CD4-positive, alpha-beta T cell treated with Interleukin-6 for 4 hours (primary cell): ENCODE measurements around the gene PMM2.
A peak's percentile ranks its signal among the peaks of the same experiment; 100 is the strongest.
"Not testable (repeated sequence)": the region's sequence is repeated elsewhere in the genome, so short reads cannot be mapped to it uniquely, and the experiment has no call there.

ENCODE experiments used
- DNase-seq: peaks from one replicate; pipeline ENCODE4 v3.0.0-alpha.2; 2020; ENCODE audit warnings: mixed read lengths

PMM2 gene

GRCh38 chr16:8797364-8798173 lies at the start of gene PMM2, which contains the start of gene TMEM186:
Gene PMM2 (plus strand): TSS chr16:8797839. CDS start chr16:8797883, 44 bp downstream.
Gene TMEM186 (minus strand): TSS chr16:8797639. CDS start chr16:8797614, 25 bp downstream.
- DNase-seq, result peak; percentile 95

GRCh38 chr16:8748944-8749343 lies 48.7 kb upstream of the PMM2 start:
- DNase-seq, result not testable (repeated sequence)

DNA sequence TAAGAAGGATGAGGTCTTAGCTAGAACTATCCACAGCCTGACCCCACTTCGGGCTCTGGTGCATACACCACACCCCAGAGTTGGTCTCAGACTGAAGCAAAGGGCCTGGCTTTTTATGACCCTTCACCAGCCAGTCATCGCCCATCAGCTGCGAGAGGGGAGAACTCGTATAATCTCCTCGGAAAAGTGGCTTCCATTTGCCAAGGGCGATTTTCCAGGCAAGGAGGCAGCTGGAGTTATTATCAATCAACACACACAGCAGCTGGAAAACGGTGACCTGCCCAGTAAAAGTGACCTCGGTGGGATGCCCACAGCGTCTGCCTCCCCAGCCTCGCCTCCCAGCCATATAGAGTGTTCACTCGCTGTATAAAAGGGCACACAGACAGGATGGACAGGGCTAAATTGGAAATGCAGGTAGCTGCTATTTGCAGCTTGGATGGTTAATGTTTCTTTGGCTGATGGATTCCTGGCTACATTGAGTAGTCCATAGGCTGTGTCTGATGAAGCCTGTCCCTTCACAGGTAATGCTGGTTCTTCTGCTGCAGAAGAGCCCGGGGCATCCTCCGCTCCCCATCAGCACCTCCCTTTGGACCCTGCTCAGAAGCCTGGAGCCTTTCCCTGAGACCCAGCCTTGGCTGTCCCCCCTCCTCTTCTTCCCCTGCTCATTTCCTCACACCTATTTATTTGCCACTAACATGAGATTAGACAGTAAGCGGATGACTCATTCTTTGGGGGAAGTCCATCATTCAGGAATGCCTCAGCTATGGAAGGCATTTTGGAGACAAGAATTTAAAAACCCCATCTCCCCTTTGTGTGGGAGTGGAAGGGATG lies 45.9 kb upstream of the PMM2 start:
- no peak for DNase-seq

- no peak for DNase-seq
Observed at GRCh38 chr16:8752706-8753105, 44.9 kb upstream of the PMM2 start.

DNA sequence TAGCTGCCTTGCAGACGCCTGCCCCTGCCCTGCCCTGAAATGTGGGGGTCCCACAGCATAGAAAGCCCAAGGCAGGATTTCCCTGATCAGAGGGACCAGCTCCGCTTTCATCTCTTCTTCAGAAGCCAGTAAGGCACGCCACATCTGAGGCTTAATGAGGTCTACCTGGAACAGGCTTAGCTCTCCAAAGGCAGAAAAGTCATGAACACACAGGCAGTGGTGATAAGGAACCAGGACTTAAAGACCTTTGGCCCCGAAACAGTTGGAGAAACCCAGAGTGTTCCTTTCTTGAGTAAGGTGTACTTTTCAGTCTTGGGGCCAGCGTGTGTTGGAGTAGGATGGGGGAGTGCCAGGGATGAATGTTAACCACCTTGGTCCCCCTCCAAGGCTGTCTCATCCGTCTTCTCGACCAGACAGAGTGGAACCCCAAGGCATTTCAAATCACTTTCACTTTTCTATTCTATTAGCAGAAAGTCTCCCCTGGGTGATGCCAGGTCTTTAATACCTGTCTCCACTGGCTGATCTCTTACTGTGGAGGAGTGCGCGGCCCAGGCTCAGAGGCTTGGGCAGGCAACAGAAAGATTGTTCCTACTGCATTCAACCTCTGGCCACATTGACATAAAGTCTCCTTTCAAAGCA lies 44.1 kb upstream of the PMM2 start:
- DNase-seq, result no peak

DNA sequence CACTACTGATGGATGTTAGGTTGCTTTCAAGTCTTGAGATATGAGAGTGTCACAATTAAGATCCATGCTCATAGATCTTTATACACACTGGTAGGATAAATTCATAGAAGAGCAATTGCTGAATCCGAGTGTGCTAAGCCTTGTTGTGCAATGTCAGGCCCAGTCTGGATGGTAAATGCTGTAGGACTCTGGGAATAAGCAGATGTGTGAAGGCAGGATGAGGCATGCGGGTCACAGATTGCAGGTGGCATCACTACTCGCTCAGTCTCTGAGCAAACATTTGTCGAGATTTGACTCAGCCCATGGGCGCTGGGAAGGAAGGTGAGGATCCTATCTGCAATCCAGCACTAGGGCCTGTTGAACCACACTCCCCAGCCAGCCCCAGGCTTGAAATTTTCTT lies 40.9 kb upstream of the PMM2 start:
- DNase-seq, result no peak

DNA sequence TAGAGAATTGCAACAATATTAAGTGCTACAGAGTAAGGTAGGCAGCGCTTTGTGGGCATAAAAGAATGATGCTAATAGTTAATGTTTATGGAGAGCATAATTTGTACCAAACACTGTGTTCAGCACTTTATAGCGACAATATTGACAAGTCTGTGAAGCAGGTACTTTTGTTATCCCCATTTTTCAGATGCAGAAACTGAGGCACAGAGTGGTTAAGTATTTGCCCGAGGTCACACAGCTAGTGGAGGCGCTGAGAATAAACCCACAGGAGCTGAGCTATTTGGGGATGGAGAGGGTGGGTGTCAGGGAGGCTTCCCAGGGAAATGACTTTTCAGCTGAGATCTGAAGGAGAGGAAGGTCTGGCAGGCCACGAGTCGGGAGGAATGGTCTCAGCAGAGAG lies 39.6 kb upstream of the PMM2 start:
- DNase-seq, result no peak

DNA sequence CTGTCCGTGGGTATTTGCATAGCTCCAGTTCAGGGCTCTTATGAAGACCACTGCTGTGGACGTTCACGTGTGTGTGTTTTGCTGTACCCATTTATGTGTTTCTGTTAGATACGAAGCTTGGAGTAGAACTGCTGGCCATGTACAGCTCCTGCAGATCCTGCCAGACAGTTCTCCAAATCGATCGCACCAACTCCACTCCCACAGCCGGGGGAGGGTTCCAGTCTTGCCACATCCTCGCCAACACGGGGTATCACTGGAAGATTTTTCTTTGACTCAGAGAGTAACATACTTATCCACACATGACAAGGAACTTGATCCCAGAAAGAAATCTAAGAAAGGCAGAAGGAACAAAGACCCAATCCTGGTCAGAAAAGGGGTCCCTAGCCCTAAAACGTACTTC lies 37.6 kb upstream of the PMM2 start:
- DNase-seq, result no peak

DNA sequence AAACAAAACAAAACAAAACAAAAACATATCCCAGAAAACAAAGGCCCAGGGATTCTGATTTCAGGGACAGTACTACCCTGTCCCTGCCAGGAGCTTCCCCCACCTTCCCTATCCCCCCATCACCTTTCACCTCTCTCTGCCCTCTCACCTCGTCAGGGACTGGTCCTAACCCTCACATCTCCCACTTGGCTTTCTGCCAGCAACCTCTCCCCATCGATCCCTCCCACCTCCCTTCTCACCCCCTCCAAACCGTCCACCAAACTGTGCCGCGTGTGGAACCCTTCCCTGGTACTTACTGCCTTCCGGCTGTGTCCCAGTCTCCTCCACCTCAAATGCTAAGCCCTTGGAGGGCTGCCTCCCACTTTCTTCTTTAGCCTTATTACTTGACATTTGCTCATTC lies 36.6 kb upstream of the PMM2 start:
- no peak for DNase-seq

GRCh38 chr16:8762254-8762653 lies 35.4 kb upstream of the PMM2 start:
- no peak for DNase-seq

- no peak for DNase-seq
Observed at GRCh38 chr16:8763083-8763482, 34.6 kb upstream of the PMM2 start.

- DNase-seq, result no peak
Observed at GRCh38 chr16:8763899-8764298, 33.7 kb upstream of the PMM2 start.

DNA sequence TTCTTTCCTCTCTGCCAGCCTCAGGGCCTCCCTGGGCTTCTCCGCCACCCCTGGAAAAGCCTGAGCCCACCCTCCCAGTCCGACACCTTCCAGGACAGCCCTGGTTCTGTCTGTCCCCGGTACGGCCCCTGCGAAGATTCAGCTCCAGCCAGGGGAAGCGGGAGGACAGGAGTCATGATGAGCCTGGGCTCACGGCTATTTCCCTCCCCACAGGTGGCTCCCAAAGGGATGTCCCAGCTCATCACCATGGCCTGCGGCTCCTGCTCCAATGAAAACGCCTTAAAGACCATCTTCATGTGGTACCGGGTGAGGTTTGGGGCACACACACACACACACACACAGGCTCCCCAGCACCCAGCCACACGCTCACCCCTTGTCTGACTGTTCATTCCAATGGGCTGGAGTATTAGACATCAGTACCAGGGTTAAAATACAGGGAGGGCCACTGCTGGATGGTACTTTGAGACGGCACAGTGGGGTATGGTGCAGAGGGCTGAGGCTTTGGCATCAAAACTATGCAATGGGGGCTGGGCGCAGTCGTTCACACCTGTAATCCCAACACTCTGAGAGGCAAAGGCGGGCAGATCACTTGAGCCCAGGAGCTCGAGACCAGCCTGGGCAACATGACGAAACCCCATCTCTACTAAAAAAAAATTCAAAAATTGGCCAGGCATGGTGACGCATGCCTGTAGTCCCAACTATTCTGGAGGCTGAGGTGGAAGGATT lies 33.0 kb upstream of the PMM2 start:
- no peak for DNase-seq

DNA sequence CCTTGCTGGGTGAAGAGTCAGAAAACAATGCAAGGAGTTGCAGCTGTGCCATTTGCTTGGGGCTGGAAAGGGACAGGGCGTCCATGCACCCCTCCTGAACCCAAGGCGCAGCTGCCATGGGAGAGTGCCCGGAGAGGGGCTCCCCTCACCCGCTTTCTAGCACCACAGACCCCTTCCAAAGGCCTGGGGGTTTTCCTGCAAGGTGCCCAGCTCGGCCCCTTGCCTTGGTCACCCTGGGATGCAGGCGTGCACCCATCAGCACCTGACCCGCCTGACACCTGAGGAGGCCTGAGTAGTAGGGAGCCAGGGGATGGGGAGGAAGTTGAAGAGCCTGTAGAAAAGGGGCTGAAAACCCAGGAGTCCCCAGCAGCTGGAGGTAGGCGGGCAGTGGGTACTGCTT lies 30.5 kb upstream of the PMM2 start:
- no peak for DNase-seq

DNA sequence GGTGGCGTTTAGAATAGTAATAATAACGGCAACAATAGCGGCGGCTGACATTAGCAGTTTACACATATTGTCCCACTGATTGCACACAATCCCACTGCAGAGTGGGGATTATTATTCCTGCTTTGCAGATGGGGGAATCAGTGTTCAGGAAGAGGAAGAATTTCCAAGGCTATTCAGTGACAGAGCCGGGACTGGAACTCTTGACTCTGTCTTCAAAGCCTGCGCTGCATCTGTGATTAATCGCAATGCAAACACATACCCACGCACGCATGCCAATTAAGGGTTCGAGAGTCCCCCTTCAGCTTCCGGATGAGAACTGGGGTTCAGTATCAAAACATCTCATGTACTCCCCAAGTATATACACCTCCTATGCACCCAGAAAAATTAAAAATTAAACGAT lies 29.4 kb upstream of the PMM2 start:
- DNase-seq, result no peak

- DNase-seq, result no peak
Observed at GRCh38 chr16:8768692-8769091, 28.9 kb upstream of the PMM2 start.

- no peak for DNase-seq
Observed at GRCh38 chr16:8773537-8773936, 24.1 kb upstream of the PMM2 start.

- no peak for DNase-seq
Observed at GRCh38 chr16:8774208-8774607, 23.4 kb upstream of the PMM2 start.

DNA sequence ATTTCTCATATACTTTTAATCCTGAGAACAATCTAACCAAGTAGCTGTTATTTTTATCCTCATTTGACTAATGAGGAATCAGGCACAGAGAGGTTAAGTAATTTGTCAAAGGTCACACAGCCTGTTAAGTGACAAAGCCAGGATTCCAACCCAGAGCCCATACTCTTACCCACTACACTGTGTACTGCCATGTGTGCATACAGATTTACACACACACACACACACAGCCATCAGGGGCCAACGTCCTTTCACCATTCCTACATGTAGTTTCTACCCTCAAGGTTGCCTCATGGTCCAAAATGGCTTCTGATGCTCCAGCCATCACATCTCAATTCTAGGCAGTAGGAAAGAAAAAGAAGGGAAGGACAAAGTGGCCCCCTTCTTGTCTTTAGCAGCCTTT lies 22.3 kb upstream of the PMM2 start:
- no peak for DNase-seq

GRCh38 chr16:8776129-8776584 lies 21.5 kb upstream of the PMM2 start:
- DNase-seq, result no peak

DNA sequence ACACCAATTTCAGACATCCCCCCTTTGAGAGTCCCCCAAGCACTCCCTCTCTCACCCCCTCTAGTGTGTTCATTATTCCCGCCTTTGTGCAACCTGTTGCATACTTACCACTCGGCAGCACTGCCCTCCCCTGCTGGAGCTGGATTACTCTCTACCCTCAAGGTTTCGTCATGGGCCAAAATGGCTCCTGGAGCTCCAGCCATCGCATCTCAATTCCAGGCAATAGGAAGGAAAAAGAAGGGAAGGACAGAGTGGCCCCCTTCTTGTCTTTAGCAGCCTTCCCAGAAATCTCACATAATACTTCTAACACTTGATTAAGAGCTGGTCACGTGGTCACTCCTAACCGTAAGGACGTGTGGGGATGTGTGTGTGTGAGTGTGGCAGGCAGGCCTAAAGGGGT lies 20.4 kb upstream of the PMM2 start:
- DNase-seq, result no peak

GRCh38 chr16:8781797-8782196 lies 15.8 kb upstream of the PMM2 start:
- no peak for DNase-seq

- DNase-seq, result no peak
Observed at GRCh38 chr16:8782673-8783072, 15.0 kb upstream of the PMM2 start.
